ENCODE results near the gene SRD5A3. TPM values are rescaled to one million over a fixed set of nuclear protein-coding genes. Genes with fewer than 3 reads are reported as not detected.
A peak's percentile ranks its signal among the peaks of the same experiment; 100 is the strongest.

The SRD5A3 gene
- total and polyA plus RNA-seq, 2 experiments from 2014 or later: 5.9 to 24.1 TPM

DNA sequence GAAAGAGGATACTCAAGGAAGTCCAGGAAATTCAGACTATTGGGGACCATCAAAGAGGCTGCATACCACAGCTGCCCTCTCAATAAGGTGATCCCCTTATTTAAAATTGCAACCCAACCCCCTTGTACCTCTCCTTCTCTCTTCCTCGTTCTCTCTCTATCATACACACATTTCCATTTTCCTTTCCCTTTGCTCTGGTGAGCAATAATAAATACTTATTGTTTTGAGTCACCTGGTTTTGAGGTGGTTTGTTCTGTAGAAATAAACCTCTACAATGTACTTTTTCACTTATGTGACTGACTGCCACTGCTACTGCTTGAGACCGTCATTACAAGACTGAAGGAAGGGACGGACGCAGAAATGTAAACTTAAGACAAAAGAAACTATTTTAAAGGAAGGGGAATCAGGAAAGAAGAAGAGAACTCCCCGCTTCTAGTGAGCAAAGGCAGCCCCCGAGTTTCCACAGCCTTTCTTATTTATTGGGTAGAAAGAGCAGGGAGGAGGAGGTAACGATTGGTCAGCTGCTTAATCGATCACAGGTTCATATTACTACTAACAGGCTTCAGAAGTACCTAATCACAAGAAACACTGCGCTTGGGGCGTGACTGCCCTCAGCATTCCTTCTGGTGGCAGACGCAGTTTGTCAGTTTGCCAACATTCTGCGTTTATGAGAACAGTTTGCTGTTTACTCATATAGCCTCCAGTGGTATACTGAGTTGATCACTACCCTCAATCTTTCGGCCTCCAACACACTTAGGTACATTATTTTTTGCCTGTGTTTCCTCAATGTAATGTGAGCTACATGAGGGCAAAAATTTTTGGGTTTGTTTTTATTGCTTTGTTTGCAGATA, 32.8 kb downstream of the SRD5A3 start:
- Histone ChIP-seq H3K9me3 (ENCODE audit: low read depth) (no peaks in the 10 kb centered on the region), H3K27me3 (no peaks in the 10 kb centered on the region), H3K27ac (no peak overlapping the region), H3K4me3 (no peak overlapping the region), H3K4me1 (ENCODE audit: low read depth) (no peaks in the 10 kb centered on the region), H3K36me3 (no peaks in the 10 kb centered on the region)
- no peak for DNase-seq (ENCODE audit: low read depth in 1 of 2, low spot score in 1 of 2)
- TF ChIP-seq, protein P1, sequence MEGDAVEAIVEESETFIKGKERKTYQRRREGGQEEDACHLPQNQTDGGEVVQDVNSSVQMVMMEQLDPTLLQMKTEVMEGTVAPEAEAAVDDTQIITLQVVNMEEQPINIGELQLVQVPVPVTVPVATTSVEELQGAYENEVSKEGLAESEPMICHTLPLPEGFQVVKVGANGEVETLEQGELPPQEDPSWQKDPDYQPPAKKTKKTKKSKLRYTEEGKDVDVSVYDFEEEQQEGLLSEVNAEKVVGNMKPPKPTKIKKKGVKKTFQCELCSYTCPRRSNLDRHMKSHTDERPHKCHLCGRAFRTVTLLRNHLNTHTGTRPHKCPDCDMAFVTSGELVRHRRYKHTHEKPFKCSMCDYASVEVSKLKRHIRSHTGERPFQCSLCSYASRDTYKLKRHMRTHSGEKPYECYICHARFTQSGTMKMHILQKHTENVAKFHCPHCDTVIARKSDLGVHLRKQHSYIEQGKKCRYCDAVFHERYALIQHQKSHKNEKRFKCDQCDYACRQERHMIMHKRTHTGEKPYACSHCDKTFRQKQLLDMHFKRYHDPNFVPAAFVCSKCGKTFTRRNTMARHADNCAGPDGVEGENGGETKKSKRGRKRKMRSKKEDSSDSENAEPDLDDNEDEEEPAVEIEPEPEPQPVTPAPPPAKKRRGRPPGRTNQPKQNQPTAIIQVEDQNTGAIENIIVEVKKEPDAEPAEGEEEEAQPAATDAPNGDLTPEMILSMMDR (IDR thresholded peaks at IDR 0.05; ENCODE audit: low read depth, low read length): no peak

DNA sequence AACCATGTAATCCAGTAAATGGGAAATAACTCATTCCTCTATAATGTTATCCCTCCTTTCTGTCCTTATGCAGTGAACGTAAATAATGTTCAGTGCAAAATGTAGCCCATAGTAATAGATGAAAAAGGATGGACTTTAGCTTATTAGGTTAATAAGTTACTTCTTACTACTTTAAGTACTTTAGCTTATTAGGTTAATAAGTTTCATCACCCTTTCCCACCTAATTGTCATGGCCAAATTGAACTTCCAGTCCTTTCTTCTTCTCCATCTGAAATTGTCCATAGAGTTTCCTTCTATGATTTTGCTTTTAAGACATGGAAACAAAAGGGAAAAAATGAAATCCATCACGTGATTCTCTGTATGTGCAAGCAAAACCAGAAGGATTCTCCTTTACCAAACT, 34.5 kb downstream of the SRD5A3 start:
- Histone ChIP-seq H3K27ac (no peak overlapping the region), H3K4me1 (ENCODE audit: low read depth) (no peaks in the 10 kb centered on the region), H3K9me3 (ENCODE audit: low read depth) (no peaks in the 10 kb centered on the region), H3K36me3 (no peaks in the 10 kb centered on the region), H3K4me3 (no peak overlapping the region), H3K27me3 (no peaks in the 10 kb centered on the region)
- TF ChIP-seq, protein P1 (IDR thresholded peaks at IDR 0.05; ENCODE audit: low read depth, low read length): no peak
- no peak for DNase-seq (ENCODE audit: low read depth in 1 of 2, low spot score in 1 of 2)

DNA sequence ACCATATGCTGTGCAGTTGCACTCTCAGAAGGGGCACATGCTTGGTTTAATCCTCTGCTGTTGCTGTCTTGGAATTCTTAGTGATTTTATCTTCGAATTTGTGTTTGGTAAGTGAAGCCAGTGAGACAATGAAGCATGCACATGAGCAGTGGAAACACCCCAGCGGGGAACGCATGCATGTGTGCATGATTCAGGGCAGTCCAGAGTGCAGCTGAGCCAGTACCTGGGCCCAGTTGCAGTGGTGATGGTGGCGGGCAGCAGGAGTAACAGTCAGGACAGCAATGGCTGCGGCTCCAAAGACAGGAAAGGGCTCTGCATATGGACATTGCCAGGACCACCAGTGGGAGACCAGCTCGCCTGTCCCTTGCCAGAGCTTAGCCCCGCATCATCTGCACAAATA, 35.5 kb downstream of the SRD5A3 start:
- Histone ChIP-seq H3K9me3 (ENCODE audit: low read depth) (no peaks in the 10 kb centered on the region), H3K36me3 (no peaks in the 10 kb centered on the region), H3K4me1 (ENCODE audit: low read depth) (no peaks in the 10 kb centered on the region), H3K4me3 (no peak overlapping the region), H3K27me3 (no peaks in the 10 kb centered on the region), H3K27ac (no peak overlapping the region)
- no peak for DNase-seq (ENCODE audit: low read depth in 1 of 2, low spot score in 1 of 2)
- TF ChIP-seq, protein P1 (IDR thresholded peaks at IDR 0.05; ENCODE audit: low read depth, low read length): no peak

DNA sequence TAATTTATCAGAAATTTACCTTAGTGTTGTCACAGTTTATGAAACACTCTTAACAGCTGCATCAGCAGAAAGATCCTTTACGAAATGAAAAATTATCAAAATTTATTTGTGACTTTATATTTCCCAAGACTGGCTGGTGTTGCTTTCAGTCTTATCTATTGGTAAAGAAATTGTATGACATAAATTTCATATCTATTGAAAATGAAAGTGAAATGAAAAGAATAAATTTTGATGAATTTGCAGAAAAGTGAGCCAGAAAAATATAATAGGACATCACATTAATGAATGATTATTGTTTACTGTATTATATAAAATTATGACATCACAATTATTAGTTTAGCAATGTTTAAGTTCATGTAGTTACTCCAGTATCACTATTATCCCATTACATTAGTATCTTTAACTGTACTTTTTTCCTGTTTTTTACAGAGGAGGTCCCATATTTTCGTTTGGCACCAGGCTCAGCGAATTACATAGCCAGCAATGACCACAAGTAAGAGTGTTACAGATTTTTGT, 36.5 kb downstream of the SRD5A3 start:
- no peaks in the 10 kb centered on the region for H3K4me1 ChIP-seq (ENCODE audit: low read depth)
- H3K27ac ChIP-seq: no peak overlapping the region
- no peaks in the 10 kb centered on the region for H3K9me3 ChIP-seq (ENCODE audit: low read depth)
- TF ChIP-seq, protein P1 (IDR thresholded peaks at IDR 0.05; ENCODE audit: low read depth, low read length): no peak
- no peaks in the 10 kb centered on the region for H3K36me3 ChIP-seq
- no peak for DNase-seq (ENCODE audit: low read depth in 1 of 2, low spot score in 1 of 2)
- H3K4me3 ChIP-seq: no peak overlapping the region
- no peaks in the 10 kb centered on the region for H3K27me3 ChIP-seq

DNA sequence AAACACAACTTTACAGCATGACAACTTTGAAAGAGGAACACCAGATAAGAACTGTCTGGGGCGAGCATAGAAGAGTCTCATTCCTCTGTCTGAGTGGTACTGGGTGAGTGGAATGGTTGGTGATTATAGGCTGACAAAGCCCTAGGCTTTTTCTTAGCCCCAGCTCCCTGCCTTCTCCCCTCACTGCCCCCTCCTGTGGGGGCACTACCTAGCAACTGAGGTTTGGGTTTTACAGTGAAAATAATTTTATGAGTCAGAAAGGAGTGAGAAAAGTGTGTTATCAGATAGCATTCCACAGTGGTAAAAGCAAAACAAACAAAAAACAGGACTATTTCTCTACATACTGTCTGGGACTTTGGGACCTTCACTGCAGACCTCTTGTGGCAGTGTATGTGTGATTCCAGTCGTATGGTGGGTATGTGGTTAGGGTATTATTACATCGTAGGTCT, 39.2 kb downstream of the SRD5A3 start:
- TF ChIP-seq, protein P1 (IDR thresholded peaks at IDR 0.05; ENCODE audit: low read depth, low read length): no peak
- H3K4me1 ChIP-seq (ENCODE audit: low read depth): no peaks in the 10 kb centered on the region
- H3K4me3 ChIP-seq: no peak overlapping the region
- DNase-seq (ENCODE audit: low read depth in 1 of 2, low spot score in 1 of 2): peak in 1 of 2 donors; percentile 23
- no peaks in the 10 kb centered on the region for H3K27me3 ChIP-seq
- H3K9me3 ChIP-seq (ENCODE audit: low read depth): no peaks in the 10 kb centered on the region
- H3K27ac ChIP-seq: no peak overlapping the region
- no peaks in the 10 kb centered on the region for H3K36me3 ChIP-seq

Measured in cardiac muscle cell (in vitro differentiated cells and primary cell).